ENCODE results near the gene TMEM52. TPM values are rescaled to one million over a fixed set of nuclear protein-coding genes. Genes with fewer than 3 reads are reported as not detected.

Gene TMEM52
- total and polyA plus RNA-seq, 2 of the 8 experiments (the other 6 are each of a cell fraction or from before 2014, with no cell fraction given) = 14.6 to 30.2 TPM

DNA sequence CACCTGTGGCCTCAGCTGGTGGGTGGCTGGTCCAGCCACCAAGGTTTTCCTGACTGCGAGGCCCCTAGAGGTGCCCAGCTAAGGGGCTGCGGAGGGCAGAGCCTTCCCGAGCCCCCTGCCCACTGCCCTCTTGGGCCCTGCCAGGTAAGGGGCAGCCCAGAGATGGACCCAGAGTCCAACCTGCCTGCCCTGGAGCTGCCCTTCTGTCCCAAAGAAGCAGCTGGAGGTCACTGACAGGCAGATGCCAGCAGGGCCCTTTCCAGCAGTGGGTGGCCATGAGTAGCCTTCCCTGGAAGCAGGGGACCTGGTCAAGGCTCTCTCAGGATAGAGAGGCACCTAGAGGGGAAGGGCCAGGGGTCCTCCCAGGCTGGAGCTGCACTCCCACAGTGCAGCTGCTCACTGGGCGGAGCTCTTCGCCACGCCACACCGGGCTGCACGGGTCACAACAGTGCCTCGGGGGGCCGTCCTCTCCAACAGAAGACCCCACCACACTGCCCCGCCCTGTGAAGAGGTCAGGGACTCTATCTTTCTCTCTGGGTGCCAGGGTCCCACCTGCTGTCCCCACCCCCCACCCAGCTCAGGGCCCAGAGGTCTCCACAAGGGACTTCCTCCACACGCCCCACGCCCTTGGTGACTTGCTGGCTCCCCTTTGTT, 17.3 kb downstream of the TMEM52 start (continued):
- TF ChIP-seq RNF2 (IDR thresholded peaks at IDR 0.05; ENCODE audit: borderline replicate concordance, low read depth, low read length, missing control alignments, poor library complexity, severe bottlenecking) = no peak
- TF ChIP-seq NANOG (IDR thresholded peaks at IDR 0.05; ENCODE audit: insufficient read depth, low read depth, low read length, poor library complexity, severe bottlenecking) = no peak
- TF ChIP-seq KDM4A (IDR thresholded peaks at IDR 0.05; ENCODE audit: low read depth, low read length, severe bottlenecking) = no peak

Data from H1 (cell line).